Activated gamma-delta T cell treated with Interleukin-2 at 50 U/mL for 16 hours (primary cell): ENCODE measurements around the gene REL.
"Not testable (repeated sequence)": the region's sequence is repeated elsewhere in the genome, so short reads cannot be mapped to it uniquely, and the experiment has no call there.

ENCODE experiments used
- DNase-seq: peaks from one replicate; pipeline ENCODE4 v3.0.0-alpha.2; 2020

The REL gene

DNA sequence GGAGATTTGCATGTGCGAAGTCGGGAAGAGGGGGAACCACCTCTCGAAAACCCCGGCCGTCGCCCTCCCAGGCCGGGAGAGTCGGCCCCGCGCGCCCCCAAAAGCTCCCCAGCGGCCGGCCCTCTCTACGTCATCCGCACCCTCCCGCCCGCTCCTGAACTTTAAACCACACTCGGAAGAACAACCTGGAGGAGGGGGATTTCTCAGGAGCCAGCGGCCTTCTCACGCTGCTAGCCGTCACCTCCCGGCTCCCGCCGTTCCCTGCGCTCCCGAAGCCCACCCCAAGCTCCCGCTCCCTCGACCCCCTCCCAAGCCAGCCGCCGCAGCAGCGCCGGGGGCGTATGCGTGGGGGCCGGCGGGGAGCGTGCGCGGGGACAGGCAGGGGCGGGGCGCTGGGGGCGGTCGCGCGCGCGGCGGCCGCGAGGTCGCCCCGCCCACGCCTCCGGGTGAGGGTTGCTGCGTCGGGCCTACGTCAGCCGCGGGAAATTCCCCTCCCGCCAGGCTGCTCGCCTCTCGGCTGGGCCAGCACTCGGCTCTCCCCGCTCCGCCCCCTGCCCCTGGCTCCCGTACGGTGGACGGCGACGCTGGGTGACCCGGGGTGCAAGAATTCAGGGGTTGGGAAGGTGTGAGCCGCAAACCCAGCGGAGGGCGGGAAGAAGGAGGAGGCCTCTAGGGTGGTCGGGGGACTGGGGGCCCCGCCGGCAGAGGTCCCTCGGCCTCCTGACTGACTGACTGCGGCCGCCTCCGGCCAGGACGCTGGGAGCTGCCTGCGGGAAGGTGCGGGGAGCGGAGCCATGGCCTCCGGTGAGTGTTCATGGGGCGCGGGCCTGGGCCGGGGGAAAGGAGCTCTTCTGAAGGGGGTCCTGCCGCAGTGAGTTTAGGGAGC, at the start of gene REL:
TSS of gene REL (plus strand) at position 528 of the 886 bp plus-strand sequence. CDS start at position 795, 267 bp downstream.
- peak; percentile 85 for DNase-seq

DNA sequence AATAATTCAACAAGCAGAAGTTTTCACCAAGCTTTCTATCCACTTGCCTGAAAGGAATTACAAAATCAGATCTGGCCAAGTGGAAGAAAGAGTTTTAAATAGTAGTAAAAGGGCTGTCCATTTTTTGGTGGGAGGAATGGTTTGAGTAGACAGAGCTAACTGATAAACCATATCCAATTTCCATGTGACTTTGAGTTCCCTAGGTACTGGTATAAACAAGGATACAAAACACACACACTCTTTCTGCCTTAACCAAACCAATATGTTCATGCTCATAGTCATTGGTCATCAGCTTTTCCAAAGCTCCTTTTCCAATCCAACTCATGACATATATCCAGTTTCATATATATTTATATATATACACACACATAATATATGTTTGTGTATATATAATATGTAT, 49.5 kb upstream of the REL start:
- no peak for DNase-seq

DNA sequence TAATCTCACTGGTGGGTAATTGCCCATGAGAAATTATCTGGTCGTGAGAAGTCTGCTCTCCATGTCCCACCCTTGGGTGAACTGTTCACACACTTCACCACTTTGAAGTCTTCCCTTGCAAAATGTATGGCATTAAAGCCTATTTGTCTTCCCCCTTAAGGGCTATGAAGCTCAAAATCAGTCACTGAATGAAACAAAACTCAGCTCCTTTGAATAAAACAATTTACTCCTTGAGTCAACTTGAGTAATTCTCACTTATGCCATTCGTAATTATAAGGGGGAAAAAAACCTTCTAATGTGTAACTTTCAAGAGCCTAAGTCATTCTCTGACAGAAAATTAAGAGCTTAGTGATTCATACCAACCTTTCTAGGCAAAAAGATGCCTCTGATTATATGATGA, 48.8 kb upstream of the REL start:
- DNase-seq: no peak

DNA sequence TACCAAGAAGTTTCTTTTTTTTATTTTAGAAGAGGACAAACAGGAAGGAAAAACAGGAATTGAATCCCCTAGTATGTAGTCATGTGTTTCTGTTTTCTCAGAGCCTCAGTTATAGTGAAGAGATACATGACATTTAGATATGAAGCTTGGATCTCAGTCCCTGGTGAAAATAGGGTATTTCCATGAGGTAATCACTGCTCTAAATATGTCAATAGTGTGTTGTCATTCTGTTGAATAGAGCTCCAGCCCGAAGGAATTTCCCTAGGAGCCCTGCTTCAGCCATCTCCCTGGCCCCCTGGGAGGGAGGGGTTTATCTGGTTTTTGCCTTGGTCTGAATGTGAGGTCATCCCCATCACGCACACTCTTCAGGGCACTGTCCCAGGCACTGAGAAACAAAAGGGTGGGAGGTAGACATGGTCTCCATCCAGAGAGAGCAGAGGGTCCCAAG, 47.1 kb upstream of the REL start:
- DNase-seq: no peak

DNA sequence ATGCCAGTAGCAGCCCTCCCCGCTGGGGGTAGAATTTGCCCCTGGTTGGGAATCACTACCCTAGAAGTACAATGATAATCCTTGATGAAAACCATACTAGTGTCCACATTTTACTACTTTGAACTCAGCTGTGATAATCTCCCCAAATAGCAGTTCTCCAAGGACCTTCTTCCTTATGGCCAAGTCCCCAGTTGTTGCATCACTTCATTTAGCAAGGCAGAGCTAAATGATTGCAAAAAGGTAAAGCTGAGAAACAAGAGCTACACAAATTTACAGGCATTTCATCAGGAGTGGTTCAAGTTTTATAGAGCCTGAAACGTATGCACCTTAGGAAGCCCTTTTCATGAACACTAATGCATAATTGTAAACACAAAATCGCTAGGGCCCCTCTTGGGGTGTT, 44.9 kb upstream of the REL start:
- no peak for DNase-seq

DNA sequence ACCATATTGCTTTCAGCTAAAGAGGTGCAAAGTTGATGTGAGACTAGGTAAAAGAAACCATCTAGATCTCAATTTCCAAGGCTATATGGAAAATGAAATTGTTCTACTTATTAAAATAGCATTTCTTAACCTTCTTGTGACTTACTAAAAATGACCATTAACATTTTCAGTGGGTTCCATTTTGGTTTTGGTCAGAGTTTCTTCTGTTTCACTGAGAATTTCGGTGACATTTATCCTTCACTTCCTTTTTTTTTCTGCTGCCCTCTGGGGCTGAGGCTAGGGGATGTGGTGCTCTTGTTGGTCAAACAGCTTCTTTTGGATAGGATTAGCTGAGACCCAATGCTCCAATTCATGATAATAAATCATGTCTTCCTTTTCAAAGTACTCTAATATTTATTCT, 44.3 kb upstream of the REL start:
- no peak for DNase-seq

DNA sequence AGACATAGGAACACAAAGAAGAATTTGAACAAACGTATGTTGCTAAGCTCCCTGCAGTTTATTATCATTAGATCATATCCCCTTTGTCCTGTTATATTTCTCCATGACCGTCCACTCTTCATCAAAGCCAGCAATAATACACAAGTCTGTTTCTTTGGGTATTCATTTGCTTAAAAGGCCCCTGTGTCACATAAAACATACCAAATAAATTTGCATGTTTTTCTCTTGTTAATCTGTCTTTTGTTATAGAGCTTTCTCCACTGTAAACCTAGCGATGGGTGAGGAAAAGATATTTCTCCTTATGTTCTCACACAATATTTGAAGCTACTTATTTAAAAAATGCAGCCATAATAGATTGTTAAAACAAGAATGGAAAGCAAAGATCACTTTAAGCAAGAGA, 42.9 kb upstream of the REL start:
- DNase-seq: no peak

DNA sequence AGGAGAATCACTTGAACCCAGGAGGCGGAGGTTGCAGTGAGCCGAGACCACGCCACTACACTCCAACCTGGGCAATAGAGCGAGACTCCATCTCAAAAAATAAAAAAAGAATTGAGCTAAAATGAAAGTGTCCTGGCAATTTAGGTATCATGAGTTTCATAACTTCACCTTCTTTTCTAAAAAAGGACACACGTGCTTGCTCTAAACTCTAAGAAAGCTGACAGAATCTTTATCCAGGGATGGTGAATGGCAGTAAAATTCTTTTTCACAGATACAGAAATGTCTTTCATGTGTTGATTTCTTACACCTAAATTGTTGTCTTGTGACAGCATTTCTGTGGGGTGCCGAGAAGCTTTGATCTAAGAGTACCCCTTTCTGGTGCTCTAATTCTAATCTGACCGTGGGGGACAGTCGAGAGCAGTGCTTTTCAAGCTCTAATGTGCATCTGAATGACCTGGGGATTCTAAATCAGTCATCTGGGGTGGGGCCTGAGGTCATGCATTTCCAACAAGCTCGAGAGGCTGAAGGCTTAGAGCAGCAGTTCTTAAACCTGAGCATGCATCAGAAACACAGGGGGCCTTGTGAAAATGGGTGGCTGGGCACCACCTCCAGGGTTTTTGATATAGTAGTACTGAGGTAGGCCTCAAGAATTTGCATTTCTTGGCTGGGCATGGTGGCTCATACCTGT, 42.1 kb upstream of the REL start:
- DNase-seq: no peak

DNA sequence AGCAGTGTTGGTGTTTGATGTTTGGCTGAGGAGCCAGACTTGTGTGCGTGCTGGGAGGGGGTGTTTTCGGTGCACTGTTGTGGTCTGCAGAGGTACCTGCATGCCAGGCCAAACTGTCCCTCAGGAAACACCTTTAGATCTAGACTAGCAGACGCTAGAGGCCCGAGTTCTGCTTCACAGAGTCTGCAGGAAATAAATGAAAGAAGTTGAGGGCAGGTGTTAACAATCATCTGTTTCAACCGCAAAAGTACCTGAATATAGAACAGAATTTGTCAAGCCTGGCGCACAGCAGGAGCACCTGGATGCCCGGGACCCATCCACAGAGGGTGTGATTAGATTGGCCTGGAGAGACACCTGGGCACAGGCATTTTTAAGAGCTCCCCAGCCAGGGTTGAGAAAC, 40.5 kb upstream of the REL start:
- DNase-seq: no peak

DNA sequence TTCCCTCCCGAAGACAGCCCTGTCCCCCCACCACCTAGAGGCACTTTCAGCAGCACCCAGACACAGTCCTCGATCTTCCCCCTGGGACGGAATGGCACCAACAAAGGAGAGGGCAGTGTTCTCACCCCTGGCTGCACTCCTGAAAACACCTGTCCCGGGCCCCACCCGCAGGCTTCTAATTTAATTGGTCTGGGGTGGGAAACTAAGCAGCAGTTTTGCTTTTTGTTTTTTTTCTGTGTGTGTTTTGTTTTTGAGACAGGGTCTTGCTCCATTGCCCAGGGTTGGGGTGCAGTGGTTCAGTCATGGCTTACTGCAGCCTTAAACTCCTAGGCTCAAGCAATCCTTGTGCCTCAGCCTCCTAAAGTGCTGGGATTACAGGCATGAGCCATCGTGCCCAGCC, 38.4 kb upstream of the REL start:
- no peak for DNase-seq

DNA sequence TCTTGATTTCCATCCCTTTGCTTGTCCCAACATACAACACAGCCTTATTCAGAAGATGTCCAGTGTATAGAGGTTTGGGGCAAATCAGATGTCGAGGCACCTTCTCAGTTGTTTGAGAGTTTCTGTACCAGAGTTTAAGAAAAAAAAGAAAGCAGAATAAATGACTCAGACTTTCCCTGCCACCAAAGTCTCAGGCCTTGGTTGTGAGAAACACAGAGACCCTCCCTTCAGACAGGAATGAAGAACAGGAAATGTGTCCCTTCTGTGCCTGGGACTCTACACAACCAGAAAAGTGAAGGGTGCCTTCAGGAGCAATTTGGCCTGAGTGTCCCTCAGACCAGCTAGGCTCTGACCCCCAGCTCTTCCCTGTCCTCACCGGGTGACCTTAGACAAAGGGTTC, 37.3 kb upstream of the REL start:
- DNase-seq: no peak

DNA sequence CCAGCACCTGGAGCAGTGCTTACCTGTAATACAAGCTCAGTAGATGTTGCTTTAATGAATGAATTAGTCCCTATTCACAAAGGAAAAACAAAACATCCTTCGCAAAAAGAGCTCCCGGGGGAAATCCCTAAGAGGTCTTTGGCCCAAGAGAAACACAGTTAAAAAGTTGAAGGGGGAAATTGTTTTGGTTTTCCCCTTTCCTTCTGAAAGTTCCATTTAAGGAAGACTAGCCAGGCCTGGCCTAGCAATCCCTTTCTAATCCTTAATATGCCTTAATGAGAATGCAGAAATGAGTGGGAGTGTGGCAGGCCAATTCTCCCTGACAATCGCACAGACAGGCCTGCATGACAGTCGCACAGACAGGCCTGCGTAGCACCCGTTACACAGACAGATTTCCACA, 33.5 kb upstream of the REL start:
- DNase-seq: no peak

DNA sequence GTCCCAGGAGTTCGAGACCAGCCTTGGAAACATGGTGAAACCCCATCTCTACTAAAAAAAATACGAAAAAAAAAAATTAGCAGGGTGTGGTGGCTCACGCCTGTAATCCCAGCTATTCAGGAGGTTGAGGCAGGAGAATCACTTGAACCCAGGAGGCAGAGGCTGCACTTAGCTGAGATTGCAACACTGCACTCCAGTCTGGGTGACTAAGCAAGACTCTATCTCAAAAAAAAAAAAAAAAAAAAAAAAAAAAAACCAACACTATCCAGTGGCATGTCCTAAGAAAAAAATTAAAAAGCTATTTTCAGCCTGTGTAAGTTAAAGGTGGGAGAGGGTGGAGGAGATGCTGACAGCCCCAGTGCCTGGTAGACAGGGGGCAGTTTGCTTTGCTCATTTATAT, 32.2 kb upstream of the REL start:
- DNase-seq: no peak

DNA sequence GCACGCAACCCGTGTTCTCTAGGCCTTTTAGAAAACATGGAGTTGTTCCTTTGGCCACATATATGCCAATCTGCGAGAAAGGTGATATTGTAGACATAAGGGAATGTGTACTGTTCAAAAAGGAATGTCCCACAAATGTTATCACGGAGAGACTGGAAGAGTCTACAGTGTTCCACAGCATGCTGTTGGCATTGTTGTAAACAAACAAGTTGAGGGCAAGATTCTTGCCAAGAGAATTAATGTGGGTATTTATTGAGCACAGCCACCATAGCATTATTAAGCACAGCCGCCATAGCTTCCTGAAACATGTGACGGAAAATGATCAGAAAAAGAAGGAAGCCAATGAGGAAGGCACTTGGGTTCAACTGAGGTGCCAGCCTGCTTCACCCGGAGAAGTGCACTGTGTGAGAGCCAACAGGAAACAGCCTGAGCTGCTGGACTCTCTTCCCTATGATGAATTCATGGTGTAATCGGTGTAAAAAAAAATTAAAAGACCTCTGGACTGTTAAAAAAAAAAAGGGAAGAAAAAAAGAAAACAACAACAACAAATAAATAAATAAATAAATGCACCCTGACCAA, 29.0 kb upstream of the REL start:
- DNase-seq: no peak

DNA sequence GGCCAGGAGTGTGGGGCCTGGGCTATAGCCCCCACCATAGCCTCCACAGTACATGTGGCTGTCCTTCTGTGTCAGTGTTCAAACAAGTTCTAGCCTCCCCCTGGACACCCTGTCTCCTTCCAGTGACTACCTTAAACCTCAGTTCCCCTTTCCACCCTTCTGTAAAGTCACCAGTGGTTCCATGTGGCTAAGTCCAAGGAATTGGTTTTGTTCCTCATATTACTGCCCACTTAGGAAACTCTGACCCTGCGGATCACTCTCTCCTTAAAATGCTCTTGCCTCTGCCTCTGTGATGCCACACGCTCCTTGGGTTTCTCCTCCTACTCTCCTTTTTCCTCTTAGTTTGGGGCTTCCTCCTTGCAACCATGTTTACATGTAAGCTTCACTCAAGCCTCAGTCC, 27.8 kb upstream of the REL start:
- DNase-seq: no peak

DNA sequence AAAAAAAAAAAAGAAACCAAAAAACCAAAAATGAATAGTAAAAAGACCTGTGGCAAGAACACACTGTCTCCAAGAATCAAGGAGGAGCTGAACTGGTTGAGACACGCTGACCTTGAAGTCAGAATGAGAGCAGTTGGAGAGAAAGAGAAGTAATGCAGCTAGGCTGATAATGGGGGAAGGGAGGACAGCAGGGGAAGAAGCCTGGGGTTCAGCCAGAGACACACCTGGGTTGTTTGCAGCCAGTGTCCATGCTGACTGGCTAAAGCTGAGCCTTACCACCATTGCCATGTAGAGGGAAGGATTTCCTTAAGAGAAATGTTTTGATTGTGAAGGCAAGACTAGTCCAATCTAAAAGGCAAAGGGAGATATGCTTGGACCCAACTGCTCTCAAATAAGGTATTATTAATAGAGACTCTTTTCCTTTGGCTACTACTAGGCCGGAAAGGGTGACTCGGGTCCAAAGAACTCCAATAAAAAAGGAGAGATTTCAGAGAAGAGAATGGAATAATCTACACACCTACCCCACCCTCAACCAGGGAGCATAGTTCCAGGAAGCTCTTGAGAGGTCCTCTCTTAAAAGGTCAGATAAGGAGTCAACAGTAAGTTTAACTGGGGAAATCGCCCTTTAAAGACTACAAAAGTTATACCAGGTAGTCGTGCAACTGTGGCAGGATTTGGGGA, 25.2 kb upstream of the REL start:
- DNase-seq: no peak

DNA sequence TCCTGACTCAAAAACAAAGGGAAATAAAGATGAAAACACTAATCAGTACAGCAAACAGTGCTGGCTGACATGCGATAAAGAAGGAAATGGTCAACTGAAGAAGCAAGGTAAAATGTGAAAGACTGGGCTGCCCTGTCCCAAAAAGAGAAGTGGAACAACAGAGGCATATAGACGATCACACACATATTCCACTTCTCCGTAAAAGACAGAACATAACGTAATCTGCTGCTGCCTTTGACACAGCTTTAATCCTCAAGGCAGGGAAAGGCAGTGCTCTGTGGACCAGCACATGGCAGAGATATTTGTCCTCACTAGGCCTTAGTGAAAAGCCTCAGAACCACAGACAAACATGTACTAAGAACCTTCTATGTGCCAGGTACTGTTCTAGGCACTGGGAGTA, 24.3 kb upstream of the REL start:
- no peak for DNase-seq

DNA sequence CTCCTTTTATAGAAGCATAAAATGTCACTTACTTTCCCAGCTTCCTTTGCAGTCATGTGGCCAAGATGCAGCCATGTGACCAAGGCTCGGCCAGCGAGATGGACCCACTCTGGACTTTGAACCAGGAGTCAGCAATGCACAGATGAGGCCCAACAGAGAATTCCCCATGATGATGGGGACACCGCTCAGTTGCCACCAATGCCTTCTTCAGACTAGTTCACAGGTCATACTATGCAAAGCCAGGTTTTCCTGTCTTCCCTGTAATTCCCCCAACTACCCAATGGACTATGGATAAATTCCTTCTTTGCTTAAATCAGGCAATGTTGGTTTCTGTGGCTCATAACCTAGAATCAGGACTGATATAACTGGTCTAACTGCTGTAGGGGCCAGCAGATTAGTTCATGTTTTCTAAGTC, 22.5 kb upstream of the REL start:
- DNase-seq: no peak

DNA sequence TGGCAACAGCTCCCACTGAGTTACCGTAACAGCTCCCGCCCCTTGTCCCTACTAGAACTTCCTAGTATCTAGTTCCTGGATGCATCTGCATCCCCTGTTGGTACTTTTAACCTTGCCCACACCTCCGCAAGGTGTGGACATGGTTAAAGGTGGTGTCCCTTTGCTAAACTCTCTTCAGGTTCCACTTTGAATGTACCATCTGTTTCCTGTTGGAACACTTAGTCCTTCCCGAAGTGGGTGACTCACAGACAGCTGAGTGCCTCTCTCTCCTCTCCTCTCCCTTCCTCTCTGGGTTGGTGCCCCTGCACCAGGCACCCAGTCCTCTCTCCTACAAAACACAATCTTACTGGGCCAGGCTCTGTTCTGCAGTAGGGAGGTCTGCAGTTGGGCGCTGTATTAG, 19.6 kb upstream of the REL start:
- no peak for DNase-seq

DNA sequence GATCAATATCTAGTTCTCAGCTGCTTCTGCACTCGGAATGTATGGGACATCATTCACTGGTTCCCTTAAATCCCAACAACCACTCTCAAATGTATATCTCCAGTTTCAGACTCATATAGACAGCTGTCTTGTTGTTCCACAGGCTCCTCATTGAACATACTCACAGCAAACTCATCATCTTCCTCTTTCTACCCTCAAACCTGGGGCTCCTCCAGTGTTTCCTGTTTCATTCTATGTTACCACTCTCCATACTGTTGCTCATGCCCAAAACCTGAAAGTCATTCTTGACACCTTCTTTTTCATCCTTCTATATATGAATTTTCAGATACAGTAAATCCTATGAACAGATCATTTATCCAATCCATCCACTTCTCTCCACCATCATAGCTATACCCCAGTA, 18.7 kb upstream of the REL start:
- DNase-seq: no peak

DNA sequence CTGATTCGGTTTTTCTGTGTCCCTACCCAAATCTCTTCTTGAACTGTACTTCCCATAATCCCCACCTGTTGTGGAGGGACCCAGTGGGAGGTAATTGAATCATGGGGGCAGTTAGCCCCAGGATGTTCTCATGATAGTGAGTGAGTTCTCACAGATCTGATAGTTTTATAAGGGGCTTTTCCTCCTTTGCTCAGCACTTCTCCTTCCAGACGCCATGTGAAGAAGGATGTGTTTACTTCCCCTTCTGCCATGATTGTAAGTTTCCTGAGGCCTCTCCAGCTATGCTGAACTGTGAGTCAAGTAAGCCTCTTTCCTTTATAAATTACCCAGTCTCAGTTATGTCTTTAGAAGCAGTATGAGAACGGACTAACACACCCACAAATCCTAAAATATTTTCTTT, 16.0 kb upstream of the REL start:
- DNase-seq: not testable (repeated sequence)

DNA sequence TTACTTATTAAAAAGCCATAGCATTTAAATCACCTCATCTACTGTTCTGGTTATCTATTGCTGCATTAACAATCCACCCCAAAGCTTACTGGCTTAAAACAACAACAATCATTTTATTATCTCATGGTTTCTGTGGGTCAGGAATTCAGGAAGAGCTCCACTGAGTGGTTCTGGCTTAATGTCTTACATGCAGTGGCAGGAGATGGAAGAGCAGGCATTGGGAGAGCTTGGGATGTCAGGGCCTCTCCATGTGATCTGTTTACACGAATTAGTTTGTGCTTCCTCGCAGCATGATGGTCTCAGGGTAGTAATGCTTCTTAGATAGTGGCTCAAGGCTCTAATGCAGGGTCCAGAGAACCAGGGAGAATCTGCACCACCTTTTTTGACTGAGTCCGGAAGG, 14.4 kb upstream of the REL start:
- DNase-seq: no peak

DNA sequence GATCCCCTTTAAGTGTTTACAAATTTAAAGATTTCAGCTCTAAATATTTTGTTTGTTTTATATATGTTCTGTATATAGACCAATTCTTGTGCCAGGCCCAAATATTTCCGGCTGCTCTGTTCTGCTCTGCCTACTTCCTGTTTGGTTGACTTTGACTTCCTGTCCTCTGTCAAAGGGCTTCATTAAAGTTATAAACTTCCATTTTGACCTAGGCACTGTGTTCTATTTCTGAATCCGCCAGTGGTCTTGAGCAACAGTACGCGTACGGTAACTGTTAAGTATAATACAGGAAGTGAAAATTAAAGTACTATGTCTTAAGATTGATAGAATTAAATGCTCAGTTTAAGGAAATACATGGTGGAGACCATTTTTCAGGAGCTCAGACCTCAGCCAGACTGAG, 13.5 kb upstream of the REL start:
- peak; percentile 21 for DNase-seq
